Gastroesophageal sphincter (tissue), 4 donors: ENCODE data around the gene TRPC4. TPM values are rescaled to one million over a fixed set of nuclear protein-coding genes. Genes with fewer than 3 reads are reported as not detected.

Experiments used
- ATAC-seq: fragments of 150-250 bp; one replicate; pipeline ENCODE4 v1.9.1; 2016; ENCODE audit warnings: mild to moderate bottlenecking, moderate library complexity
- H3K27ac ChIP-seq, 4 donors: fragments of 200-600 bp; sonication (generic) in 3 of 4; 1 replicate in 3 of 4; 2 replicates in 1 of 4; pipeline ENCODE4 v1.5.1; 2016 to 2019
- H3K27me3 ChIP-seq: fragments of 200-600 bp; sonication (generic); one replicate; pipeline ENCODE4 v1.5.1; 2019
- H3K36me3 ChIP-seq, 2 donors: fragments of 200-600 bp; sonication (generic); one replicate each; pipeline ENCODE4 v1.5.1; 2019; ENCODE audit warnings: control low read depth in 1 of 2
- H3K4me1 ChIP-seq, 3 donors: fragments of 200-600 bp; sonication (generic); 1 replicate in 2 of 3; 2 replicates in 1 of 3; pipeline ENCODE4 v1.5.1; 2016 to 2019; ENCODE audit warnings: control low read depth in 2 of 3
- H3K4me3 ChIP-seq, 2 donors: fragments of 200-600 bp; sonication (generic); one replicate each; pipeline ENCODE4 v1.5.1; 2019; ENCODE audit warnings: mild to moderate bottlenecking in 1 of 2, moderate library complexity in 1 of 2
- H3K9me3 ChIP-seq, 3 donors: fragments of 200-600 bp; sonication (generic); one replicate each; pipeline ENCODE4 v1.5.1; 2017 to 2019; ENCODE audit warnings: control low read depth in 2 of 3
- EP300 ChIP-seq: sonication (generic); formaldehyde crosslinking; IDR thresholded peaks from one replicate; pipeline ENCODE4 v1.6.1; 2017; ENCODE audit warnings: antibody characterized with exemption, mild to moderate bottlenecking
- POLR2A ChIP-seq, 2 donors: fragments of 450-650 bp; IDR thresholded peaks; one replicate each; pipeline ENCODE4 v1.6.1; 2017; ENCODE audit warnings: antibody characterized with exemption in 2 of 2, mild to moderate bottlenecking in 2 of 2, moderate library complexity in 1 of 2
- POLR2AphosphoS5 ChIP-seq: sonication (generic); formaldehyde crosslinking; IDR thresholded peaks from one replicate; pipeline ENCODE4 v1.6.1; 2017; ENCODE audit warnings: antibody characterized with exemption
- WGBS, 2 donors: methylation state at CpG; one replicate each; pipeline ENCODE4 v1.1.5; 2018; ENCODE audit warnings: low coverage in 1 of 2; 5-methylcytosine and 5-hydroxymethylcytosine counted together
- total RNA-seq, 4 donors: library from RNA; depleted of rRNA; stranded (reverse); fragments of >200 nt; gene quantifications; one replicate each; pipeline ENCODE4 v1.1.0, GENCODE V29; 2016
- TF ChIP-seq, protein P1 (sequence below), 4 experiments: fragments of 200-600 bp in 2 of 4; fragments of 450-650 bp in 2 of 4; sonication (generic) in 1 of 4; IDR thresholded peaks; one replicate each; pipeline ENCODE4 v1.5.1; 2017 to 2019; ENCODE audit warnings: antibody characterized with exemption in 4 of 4, mild to moderate bottlenecking in 2 of 4, moderate library complexity in 2 of 4

The TRPC4 gene
- total RNA-seq, 4 donors from 2014 or later: 0.31 to 1.1 (median 0.87) TPM; not detected in 1

DNA sequence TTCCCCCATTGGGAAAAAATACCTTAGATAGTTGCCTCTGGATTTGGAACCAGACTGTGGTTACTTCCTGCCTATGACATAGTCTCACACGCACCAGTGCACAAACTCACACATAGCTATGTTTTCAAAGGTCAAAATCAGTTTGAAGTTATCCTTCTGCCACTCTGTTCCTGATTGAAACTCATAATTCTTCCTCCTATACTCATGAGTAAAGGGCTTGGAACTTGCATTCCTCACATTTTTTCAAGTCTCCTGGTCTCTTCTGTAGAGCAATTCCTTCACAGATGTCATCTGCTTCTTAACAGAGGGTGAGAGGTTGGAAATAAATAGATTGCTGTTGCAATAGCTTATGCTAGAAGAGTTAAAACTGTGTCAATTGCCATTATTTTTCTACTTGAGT, 252.4 kb downstream of the TRPC4 start:
- Histone ChIP-seq H3K9me3 (no peaks in the 10 kb centered on the region), H3K4me3 (no peak overlapping the region), H3K27me3 (no peaks in the 10 kb centered on the region), H3K36me3 (no peaks in the 10 kb centered on the region), H3K27ac (no peak overlapping the region), H3K4me1 (peaks cover 0 to 16% (median 0%) of the 10 kb centered on the region in 3 donors)
- ATAC-seq: no peak
- TF ChIP-seq POLR2AphosphoS5 (no peak), EP300 (no peak), POLR2A (IDR thresholded peaks at IDR 0.05) (no peak)
- TF ChIP-seq, protein P1, sequence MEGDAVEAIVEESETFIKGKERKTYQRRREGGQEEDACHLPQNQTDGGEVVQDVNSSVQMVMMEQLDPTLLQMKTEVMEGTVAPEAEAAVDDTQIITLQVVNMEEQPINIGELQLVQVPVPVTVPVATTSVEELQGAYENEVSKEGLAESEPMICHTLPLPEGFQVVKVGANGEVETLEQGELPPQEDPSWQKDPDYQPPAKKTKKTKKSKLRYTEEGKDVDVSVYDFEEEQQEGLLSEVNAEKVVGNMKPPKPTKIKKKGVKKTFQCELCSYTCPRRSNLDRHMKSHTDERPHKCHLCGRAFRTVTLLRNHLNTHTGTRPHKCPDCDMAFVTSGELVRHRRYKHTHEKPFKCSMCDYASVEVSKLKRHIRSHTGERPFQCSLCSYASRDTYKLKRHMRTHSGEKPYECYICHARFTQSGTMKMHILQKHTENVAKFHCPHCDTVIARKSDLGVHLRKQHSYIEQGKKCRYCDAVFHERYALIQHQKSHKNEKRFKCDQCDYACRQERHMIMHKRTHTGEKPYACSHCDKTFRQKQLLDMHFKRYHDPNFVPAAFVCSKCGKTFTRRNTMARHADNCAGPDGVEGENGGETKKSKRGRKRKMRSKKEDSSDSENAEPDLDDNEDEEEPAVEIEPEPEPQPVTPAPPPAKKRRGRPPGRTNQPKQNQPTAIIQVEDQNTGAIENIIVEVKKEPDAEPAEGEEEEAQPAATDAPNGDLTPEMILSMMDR (IDR thresholded peaks at IDR 0.05): no peak
- WGBS, 2 donors: 56 to 83% methylated on average over 1 of the region's 1 CpG

DNA sequence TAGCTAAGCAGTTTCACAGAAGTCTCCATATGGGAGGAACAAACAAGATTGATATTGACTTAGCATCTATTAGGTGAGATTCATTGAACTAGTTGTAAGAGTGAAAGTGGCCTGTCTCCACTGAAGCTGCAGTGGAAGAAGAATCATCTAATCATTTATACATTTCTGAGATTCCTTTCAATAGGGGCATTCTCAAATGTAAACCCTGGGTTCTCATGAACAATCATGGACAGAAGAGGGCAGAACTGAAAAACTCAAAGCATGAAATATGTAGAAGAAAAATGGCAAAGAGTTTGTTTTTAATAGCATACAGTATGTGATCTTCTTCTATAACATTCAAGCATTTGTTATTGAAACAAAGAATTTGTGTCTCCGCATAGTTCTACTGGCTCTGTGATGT, 253.4 kb downstream of the TRPC4 start:
- no peak overlapping the region for H3K27ac ChIP-seq

GRCh38 chr13:37615276-37615675, 254.3 kb downstream of the TRPC4 start:
- TF ChIP-seq, protein P1 (IDR thresholded peaks at IDR 0.05): no peak
- TF ChIP-seq EP300: no peak
- no peak for ATAC-seq
- no peaks in the 10 kb centered on the region for H3K27me3 ChIP-seq
- WGBS, 2 donors: 53 to 79% methylated on average over 2 of the region's 2 CpGs
- H3K9me3 ChIP-seq: no peaks in the 10 kb centered on the region
- peaks cover 0 to 16% (median 0%) of the 10 kb centered on the region in 3 donors for H3K4me1 ChIP-seq
- H3K27ac ChIP-seq: no peak overlapping the region
- no peak overlapping the region for H3K4me3 ChIP-seq
- no peaks in the 10 kb centered on the region for H3K36me3 ChIP-seq

More for the DNA sequence above, 253.4 kb downstream of the TRPC4 start:
- ATAC-seq: no peak
- WGBS, 2 donors: 86 to 100% methylated on average over 1 of the region's 1 CpG
- no peaks in the 10 kb centered on the region for H3K36me3 ChIP-seq
- TF ChIP-seq POLR2A (IDR thresholded peaks at IDR 0.05): no peak
- peaks cover 0 to 16% (median 0%) of the 10 kb centered on the region in 3 donors for H3K4me1 ChIP-seq
- no peak overlapping the region for H3K4me3 ChIP-seq
- no peaks in the 10 kb centered on the region for H3K9me3 ChIP-seq
- no peaks in the 10 kb centered on the region for H3K27me3 ChIP-seq

DNA sequence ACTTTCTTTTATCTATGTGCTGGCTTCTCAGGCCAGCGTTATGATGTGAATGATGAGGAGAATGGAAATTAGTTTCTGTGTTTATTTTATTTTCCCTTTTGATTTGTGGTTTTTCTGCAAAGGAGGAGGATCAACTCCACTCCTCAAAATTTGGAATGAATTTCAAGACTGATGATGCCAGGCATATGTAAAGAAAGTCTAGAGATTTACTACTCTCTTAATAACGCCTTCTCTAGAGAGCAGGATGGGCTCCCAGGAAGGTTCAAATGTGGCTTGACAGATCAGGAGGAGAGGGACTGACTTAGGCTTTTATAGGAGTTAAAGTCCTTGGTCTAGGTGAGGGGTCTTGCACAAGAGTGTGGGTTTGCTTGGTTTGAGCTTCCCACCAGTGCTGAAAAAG, 255.9 kb downstream of the TRPC4 start:
- Histone ChIP-seq H3K27me3 (no peaks in the 10 kb centered on the region), H3K36me3 (no peaks in the 10 kb centered on the region), H3K9me3 (no peaks in the 10 kb centered on the region), H3K27ac (no peak overlapping the region), H3K4me1 (peaks cover 0 to 15% (median 0%) of the 10 kb centered on the region in 3 donors), H3K4me3 (no peak overlapping the region)
- ATAC-seq: no peak
- 67 to 89% methylated on average over 1 to 2 of the region's 2 CpGs for WGBS, 2 donors
- TF ChIP-seq, protein P1 (IDR thresholded peaks at IDR 0.05): no peak
- no peak for TF ChIP-seq POLR2AphosphoS5
- no peak for TF ChIP-seq POLR2A (IDR thresholded peaks at IDR 0.05)
- TF ChIP-seq EP300: no peak

DNA sequence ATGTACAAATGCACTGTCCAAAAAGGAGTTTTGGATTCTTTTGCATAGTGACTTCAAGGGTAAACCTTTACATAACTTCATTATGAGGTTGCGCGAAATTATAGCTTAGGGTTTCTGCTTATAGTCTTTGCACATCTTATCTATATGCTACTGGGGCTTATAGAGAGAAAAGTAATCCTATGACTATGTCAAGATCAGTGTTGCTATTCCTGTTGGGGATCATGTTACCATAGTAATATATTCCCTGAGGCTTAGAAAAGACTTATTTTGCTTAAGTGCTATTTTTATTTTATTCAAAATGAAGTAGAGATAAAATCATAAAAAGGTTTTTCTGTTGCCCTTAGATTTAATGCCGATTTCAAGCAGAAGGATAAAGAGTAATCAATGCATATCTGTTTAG, 256.3 kb downstream of the TRPC4 start:
- H3K36me3 ChIP-seq: no peaks in the 10 kb centered on the region
- no peak overlapping the region for H3K4me3 ChIP-seq
- H3K27me3 ChIP-seq: no peaks in the 10 kb centered on the region
- TF ChIP-seq, protein P1 (IDR thresholded peaks at IDR 0.05): no peak
- no peak for TF ChIP-seq POLR2A (IDR thresholded peaks at IDR 0.05)
- TF ChIP-seq POLR2AphosphoS5: no peak
- WGBS, 2 donors: 69 to 74% methylated on average over 3 of the region's 3 CpGs
- no peak overlapping the region for H3K27ac ChIP-seq
- H3K4me1 ChIP-seq: peaks cover 0 to 11% (median 0%) of the 10 kb centered on the region in 3 donors
- no peak for ATAC-seq
- no peaks in the 10 kb centered on the region for H3K9me3 ChIP-seq
